Trophoblast cell (in vitro differentiated cells and primary cell): ENCODE data around the gene ROR1.
A peak's percentile ranks its signal among the peaks of the same experiment; 100 is the strongest.

Experiments
- DNase-seq, 2 donors: peaks; one replicate each; pipeline ENCODE4 v3.0.0-alpha.2; 2016
- H2AFZ ChIP-seq: 2 replicates; pipeline ENCODE4 v1.6.1; 2013; ENCODE audit warnings: low read length, moderate library complexity, mild to moderate bottlenecking; ENCODE audit not compliant: insufficient read depth, poor library complexity
- H2AK5ac ChIP-seq: 2 replicates; pipeline ENCODE4 v1.6.1; 2013; ENCODE audit warnings: mild to moderate bottlenecking, low read length
- H2BK120ac ChIP-seq: 2 replicates; pipeline ENCODE4 v1.6.1; 2013; ENCODE audit warnings: low read length, mild to moderate bottlenecking, moderate library complexity; ENCODE audit not compliant: insufficient read depth, poor library complexity
- H2BK12ac ChIP-seq: 2 replicates; pipeline ENCODE4 v1.6.1; 2013; ENCODE audit warnings: mild to moderate bottlenecking, low read length, moderate library complexity
- H2BK5ac ChIP-seq: 2 replicates; pipeline ENCODE4 v1.6.1; 2013; ENCODE audit warnings: low read length, low read depth, moderate library complexity, mild to moderate bottlenecking; ENCODE audit not compliant: poor library complexity
- H3K14ac ChIP-seq: 2 replicates; pipeline ENCODE4 v1.6.1; 2013; ENCODE audit warnings: mild to moderate bottlenecking, low read length
- H3K18ac ChIP-seq: 2 replicates; pipeline ENCODE4 v1.6.1; 2013; ENCODE audit warnings: mild to moderate bottlenecking, low read length
- H3K23ac ChIP-seq: 2 replicates; pipeline ENCODE4 v1.6.1; 2013; ENCODE audit warnings: low read length
- H3K27ac ChIP-seq: 2 replicates; pipeline ENCODE4 v1.5.1; 2013; ENCODE audit warnings: low read depth, mild to moderate bottlenecking, inconsistent platforms, low read length, moderate library complexity
- H3K27me3 ChIP-seq: 2 replicates; pipeline ENCODE4 v1.6.1; 2013; ENCODE audit warnings: inconsistent platforms, mild to moderate bottlenecking, low read length, moderate library complexity; ENCODE audit not compliant: insufficient read depth
- H3K36me3 ChIP-seq, 2 experiments: 1 replicate in 1 of 2; 2 replicates in 1 of 2; pipeline ENCODE4 v1.6.1; 2013; ENCODE audit warnings: low read length in 2 of 2, mild to moderate bottlenecking in 2 of 2, moderate library complexity in 1 of 2; ENCODE audit not compliant: insufficient read depth in 2 of 2, control insufficient read depth in 1 of 2
- H3K4ac ChIP-seq: 2 replicates; pipeline ENCODE4 v1.6.1; 2013; ENCODE audit warnings: low read depth, mild to moderate bottlenecking, low read length, moderate library complexity
- H3K4me1 ChIP-seq, 2 experiments: 1 replicate in 1 of 2; 2 replicates in 1 of 2; pipeline ENCODE4 v1.6.1; 2013; ENCODE audit warnings: low read length in 2 of 2, mild to moderate bottlenecking in 2 of 2, moderate library complexity in 1 of 2; ENCODE audit not compliant: insufficient read depth in 2 of 2, control insufficient read depth in 1 of 2
- H3K4me2 ChIP-seq: 2 replicates; pipeline ENCODE4 v1.6.1; 2013; ENCODE audit warnings: inconsistent platforms, mild to moderate bottlenecking, low read length, moderate library complexity
- H3K4me3 ChIP-seq: 2 replicates; pipeline ENCODE4 v1.5.1; 2013; ENCODE audit warnings: mild to moderate bottlenecking, low read depth, low read length, inconsistent platforms
- H3K79me1 ChIP-seq: one replicate; pipeline ENCODE4 v1.6.1; 2013; ENCODE audit warnings: low read length
- H3K79me2 ChIP-seq: 2 replicates; pipeline ENCODE4 v1.6.1; 2013; ENCODE audit warnings: low read length, mild to moderate bottlenecking; ENCODE audit not compliant: control insufficient read depth, insufficient read depth, poor library complexity
- H3K9ac ChIP-seq: 2 replicates; pipeline ENCODE4 v1.6.1; 2013; ENCODE audit warnings: mild to moderate bottlenecking, low read length
- H3K9me3 ChIP-seq: 2 replicates; pipeline ENCODE4 v1.6.1; 2013; ENCODE audit warnings: low read depth, mild to moderate bottlenecking, control low read depth, inconsistent platforms, low read length; ENCODE audit not compliant: insufficient read depth
- H4K12ac ChIP-seq: 2 replicates; pipeline ENCODE4 v1.6.1; 2013; ENCODE audit warnings: low read depth, mild to moderate bottlenecking, low read length, moderate library complexity
- H4K8ac ChIP-seq: 2 replicates; pipeline ENCODE4 v1.6.1; 2013; ENCODE audit warnings: low read depth, mild to moderate bottlenecking, low read length, moderate library complexity
- H4K91ac ChIP-seq: one replicate; pipeline ENCODE4 v1.6.1; 2013; ENCODE audit warnings: low read depth, mild to moderate bottlenecking, low read length, moderate library complexity
- WGBS: extraction: QIAGEN DNeasy Blood & Tissue Kit; methylation state at CpG from one replicate; pipeline ENCODE4 v1.1.7; 2013; ENCODE audit warnings: missing lambda C conversion rate; ENCODE audit not compliant: insufficient read length, insufficient coverage; ENCODE audit errors: extremely low coverage; 5-methylcytosine and 5-hydroxymethylcytosine counted together

The ROR1 gene

DNA sequence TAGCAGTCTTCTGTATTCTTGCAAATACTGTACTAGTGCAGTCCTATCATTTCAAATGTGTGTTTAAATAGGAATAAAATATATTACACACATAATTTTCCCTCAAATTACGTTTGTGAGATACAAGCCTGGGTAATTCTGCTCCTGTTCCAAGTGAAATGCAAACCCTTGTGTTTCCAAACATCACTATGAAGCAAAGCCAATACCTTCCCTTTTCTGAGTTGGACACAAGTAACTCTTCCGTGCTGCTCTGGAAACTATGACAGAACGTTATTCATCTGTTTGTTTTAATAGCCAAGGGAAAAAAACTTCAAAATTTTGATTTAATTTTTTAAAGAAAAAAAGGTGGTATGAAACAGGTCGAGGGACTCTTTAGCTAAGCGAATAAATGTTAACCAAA, 355.9 kb downstream of the ROR1 start:
- H3K4me1 ChIP-seq = peaks cover 12 to 14% of the 10 kb centered on the region in 2 experiments
- H3K4me2 ChIP-seq = no peak overlapping the region
- H2BK120ac ChIP-seq = no peak overlapping the region
- no peak overlapping the region for H3K4ac ChIP-seq
- H4K8ac ChIP-seq = no peak overlapping the region
- no peaks in the 10 kb centered on the region for H3K79me2 ChIP-seq
- no peak overlapping the region for H4K12ac ChIP-seq
- H2BK12ac ChIP-seq = no peak overlapping the region
- WGBS = no CpG with 5 or more reads among the region's 5 CpGs
- no peak overlapping the region for H3K23ac ChIP-seq
- no peak overlapping the region for H3K27ac ChIP-seq
- no peak overlapping the region for H3K14ac ChIP-seq
- H3K79me1 ChIP-seq = peaks cover 5% of the 10 kb centered on the region
- no peak for DNase-seq
- H2AK5ac ChIP-seq = no peak overlapping the region
- no peaks in the 10 kb centered on the region for H3K9me3 ChIP-seq
- H3K36me3 ChIP-seq = no peaks in the 10 kb centered on the region
- no peak overlapping the region for H4K91ac ChIP-seq
- H3K27me3 ChIP-seq = no peaks in the 10 kb centered on the region
- H3K9ac ChIP-seq = no peak overlapping the region
- no peak overlapping the region for H3K4me3 ChIP-seq
- H2BK5ac ChIP-seq = no peak overlapping the region
- H2AFZ ChIP-seq = no peak overlapping the region
- H3K18ac ChIP-seq = no peak overlapping the region

- Histone ChIP-seq H2BK12ac (no peak overlapping the region), H2BK120ac (no peak overlapping the region), H2AK5ac (no peak overlapping the region), H3K4me1 (peaks cover 12 to 14% of the 10 kb centered on the region in 2 experiments), H3K23ac (no peak overlapping the region), H3K27me3 (no peaks in the 10 kb centered on the region), H3K14ac (no peak overlapping the region), H3K4ac (no peak overlapping the region), H3K4me2 (no peak overlapping the region), H3K18ac (no peak overlapping the region), H3K27ac (no peak overlapping the region), H3K79me1 (peaks cover 5% of the 10 kb centered on the region), H3K9me3 (no peaks in the 10 kb centered on the region), H2AFZ (no peak overlapping the region), H4K8ac (no peak overlapping the region), H4K12ac (no peak overlapping the region), H3K4me3 (no peak overlapping the region), H2BK5ac (no peak overlapping the region), H3K36me3 (no peaks in the 10 kb centered on the region), H4K91ac (no peak overlapping the region), H3K9ac (no peak overlapping the region), H3K79me2 (no peaks in the 10 kb centered on the region)
- whole genome bisulfite sequencing = no CpG with 5 or more reads among the region's 2 CpGs
- DNase-seq = no peak
Observed at GRCh38 chr1:64131155-64131554, 357.3 kb downstream of the ROR1 start.

GRCh38 chr1:64133036-64133435, 359.2 kb downstream of the ROR1 start:
- Histone ChIP-seq H4K91ac (peak overlapping the region; percentile 31), H3K14ac (no peak overlapping the region), H3K79me1 (peaks cover 10% of the 10 kb centered on the region), H3K18ac (no peak overlapping the region), H3K27ac (peak overlapping the region; percentile 35), H4K8ac (no peak overlapping the region), H3K4me2 (no peak overlapping the region), H3K36me3 (no peaks in the 10 kb centered on the region), H2BK5ac (peak overlapping the region; percentile 5), H3K79me2 (no peaks in the 10 kb centered on the region), H4K12ac (no peak overlapping the region), H3K23ac (no peak overlapping the region), H3K9ac (no peak overlapping the region), H3K4me1 (peaks cover 13 to 15% of the 10 kb centered on the region in 2 experiments), H2AFZ (no peak overlapping the region), H3K9me3 (peaks cover 1% of the 10 kb centered on the region), H2BK120ac (no peak overlapping the region), H2BK12ac (peak overlapping the region; percentile 37), H3K4me3 (no peak overlapping the region), H3K4ac (no peak overlapping the region), H3K27me3 (no peaks in the 10 kb centered on the region), H2AK5ac (no peak overlapping the region)
- no CpG with 5 or more reads among the region's 5 CpGs for WGBS
- DNase-seq = peak; percentile 77 to 81

DNA sequence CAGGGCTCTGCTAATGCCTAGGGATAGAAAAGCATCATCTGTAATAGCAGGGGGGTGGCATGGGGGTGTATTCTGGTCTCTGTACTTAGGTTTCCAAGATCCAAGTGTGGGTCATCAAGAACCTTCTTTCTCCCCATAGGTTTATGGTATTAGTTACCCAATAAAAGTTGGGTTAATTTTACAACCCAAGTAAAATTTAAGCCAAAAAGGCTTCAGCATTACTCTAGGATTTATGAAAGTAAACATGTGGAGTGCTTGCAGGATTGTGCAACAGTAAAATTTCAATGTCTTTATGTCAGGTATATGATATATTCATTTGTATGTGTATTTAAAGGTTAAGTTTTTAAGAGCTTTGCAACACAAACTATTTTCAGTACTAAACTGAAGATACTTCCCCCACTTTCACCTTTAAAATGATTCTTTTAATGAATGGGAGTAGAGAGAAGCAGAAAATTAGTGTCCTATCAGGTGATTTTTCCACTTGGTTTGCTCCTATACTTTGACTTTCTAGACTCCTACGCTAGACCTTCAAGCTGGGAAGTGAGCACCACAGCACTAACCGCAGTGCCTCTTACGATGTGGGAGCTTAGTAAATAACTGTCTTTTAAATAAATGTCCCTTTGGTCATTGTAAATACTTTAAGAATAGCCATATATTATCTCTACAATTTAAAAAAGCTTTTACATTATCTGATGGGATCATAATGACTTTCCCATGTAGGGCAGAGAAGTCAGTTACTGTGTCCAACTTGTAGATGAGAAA, 361.8 kb downstream of the ROR1 start:
- Histone ChIP-seq H2AFZ (no peak overlapping the region), H3K4me1 (peaks cover 14 to 21% of the 10 kb centered on the region in 2 experiments), H3K14ac (no peak overlapping the region), H3K27ac (no peak overlapping the region), H2BK12ac (no peak overlapping the region), H3K9ac (no peak overlapping the region), H3K27me3 (no peaks in the 10 kb centered on the region), H3K79me2 (no peaks in the 10 kb centered on the region), H3K23ac (no peak overlapping the region), H4K91ac (no peak overlapping the region), H2AK5ac (no peak overlapping the region), H2BK120ac (no peak overlapping the region), H4K12ac (no peak overlapping the region), H3K4ac (no peak overlapping the region), H3K18ac (no peak overlapping the region), H3K36me3 (no peaks in the 10 kb centered on the region), H4K8ac (no peak overlapping the region), H2BK5ac (no peak overlapping the region), H3K79me1 (peaks cover 18% of the 10 kb centered on the region), H3K4me2 (no peak overlapping the region), H3K4me3 (no peak overlapping the region), H3K9me3 (peaks cover 1% of the 10 kb centered on the region)
- no peak for DNase-seq
- no CpG with 5 or more reads among the region's 3 CpGs for WGBS
